ENCODE data around the gene CYP46A1.

Gene CYP46A1

GRCh38 chr14:99732436-99733210 lies 48.5 kb downstream of the CYP46A1 start:
- no peak for DNase-seq (ENCODE audit: low read depth)
- H3K4me3 ChIP-seq (ENCODE audit: control insufficient read depth, low read depth, low read length): no peak overlapping the region
- TF ChIP-seq CTCF (conservative IDR thresholded peaks at IDR 0.05; ENCODE audit: control insufficient read depth, insufficient read depth, low read depth, low read length): no peak

DNA sequence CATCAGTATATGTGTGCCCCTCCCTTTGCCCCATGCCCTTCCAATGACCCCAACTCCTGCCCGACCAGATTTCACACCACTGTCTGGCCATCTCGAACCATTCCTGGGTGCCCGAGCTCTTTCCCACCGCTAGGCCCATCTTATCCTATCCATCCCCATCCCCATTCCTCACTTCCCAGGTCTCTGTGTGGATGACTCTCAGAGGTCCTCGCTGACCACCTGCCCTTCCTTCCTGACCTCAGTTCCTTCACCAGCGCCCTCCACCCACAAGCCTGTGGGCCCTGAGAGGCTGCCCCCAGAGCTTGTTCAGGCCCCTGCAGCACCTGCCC lies 49.1 kb downstream of the CYP46A1 start:
- H3K4me3 ChIP-seq (ENCODE audit: control insufficient read depth, low read depth, low read length): no peak overlapping the region
- DNase-seq (ENCODE audit: low read depth): no peak
- no peak for TF ChIP-seq CTCF (conservative IDR thresholded peaks at IDR 0.05; ENCODE audit: control insufficient read depth, insufficient read depth, low read depth, low read length)

DNA sequence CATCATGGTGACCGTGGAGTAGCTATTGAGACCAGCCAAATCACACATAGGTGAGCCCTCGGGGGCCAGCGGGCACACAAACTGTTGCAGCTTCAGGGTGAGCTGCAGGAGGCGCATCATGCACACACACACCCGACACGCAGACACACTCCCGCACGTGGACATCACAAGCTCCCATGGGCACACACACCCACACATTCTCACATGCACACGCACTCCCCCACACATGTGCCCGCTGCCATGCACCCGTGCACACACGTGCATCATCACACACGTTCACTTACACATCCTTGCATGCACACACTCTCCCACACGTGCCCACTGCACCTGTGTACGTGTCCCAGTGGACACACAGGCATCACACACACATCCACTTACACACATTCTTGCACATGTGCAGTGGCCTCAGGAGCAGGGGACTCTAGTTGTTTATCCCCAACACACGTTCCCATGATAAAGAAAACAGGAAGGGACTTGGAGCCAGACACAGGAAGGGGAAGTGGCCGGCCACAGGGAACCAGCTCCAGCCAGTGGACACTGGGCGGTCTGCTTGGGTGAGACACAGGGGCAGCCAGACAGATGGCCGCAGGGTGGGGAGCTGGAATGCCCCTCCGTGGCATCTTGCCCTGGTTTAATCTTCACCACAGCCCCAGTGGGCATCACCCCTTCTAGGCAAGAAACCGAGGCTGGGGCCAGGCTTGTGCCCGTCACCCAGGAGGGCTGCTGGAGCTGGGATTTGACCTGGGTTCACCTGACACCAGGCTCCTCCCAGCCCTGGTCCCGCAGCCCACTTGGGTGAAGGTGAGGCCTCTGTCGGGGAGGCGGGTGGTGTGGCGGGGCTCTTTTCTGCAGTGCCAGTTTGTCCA lies 49.7 kb downstream of the CYP46A1 start:
- DNase-seq (ENCODE audit: low read depth): no peak
- no peak overlapping the region for H3K4me3 ChIP-seq (ENCODE audit: control insufficient read depth, low read depth, low read length)
- no peak for TF ChIP-seq CTCF (conservative IDR thresholded peaks at IDR 0.05; ENCODE audit: control insufficient read depth, insufficient read depth, low read depth, low read length)

GRCh38 chr14:99734406-99735051 lies 50.4 kb downstream of the CYP46A1 start:
- no peak for TF ChIP-seq CTCF (conservative IDR thresholded peaks at IDR 0.05; ENCODE audit: control insufficient read depth, insufficient read depth, low read depth, low read length)
- no peak for DNase-seq (ENCODE audit: low read depth)
- no peak overlapping the region for H3K4me3 ChIP-seq (ENCODE audit: control insufficient read depth, low read depth, low read length)

DNA sequence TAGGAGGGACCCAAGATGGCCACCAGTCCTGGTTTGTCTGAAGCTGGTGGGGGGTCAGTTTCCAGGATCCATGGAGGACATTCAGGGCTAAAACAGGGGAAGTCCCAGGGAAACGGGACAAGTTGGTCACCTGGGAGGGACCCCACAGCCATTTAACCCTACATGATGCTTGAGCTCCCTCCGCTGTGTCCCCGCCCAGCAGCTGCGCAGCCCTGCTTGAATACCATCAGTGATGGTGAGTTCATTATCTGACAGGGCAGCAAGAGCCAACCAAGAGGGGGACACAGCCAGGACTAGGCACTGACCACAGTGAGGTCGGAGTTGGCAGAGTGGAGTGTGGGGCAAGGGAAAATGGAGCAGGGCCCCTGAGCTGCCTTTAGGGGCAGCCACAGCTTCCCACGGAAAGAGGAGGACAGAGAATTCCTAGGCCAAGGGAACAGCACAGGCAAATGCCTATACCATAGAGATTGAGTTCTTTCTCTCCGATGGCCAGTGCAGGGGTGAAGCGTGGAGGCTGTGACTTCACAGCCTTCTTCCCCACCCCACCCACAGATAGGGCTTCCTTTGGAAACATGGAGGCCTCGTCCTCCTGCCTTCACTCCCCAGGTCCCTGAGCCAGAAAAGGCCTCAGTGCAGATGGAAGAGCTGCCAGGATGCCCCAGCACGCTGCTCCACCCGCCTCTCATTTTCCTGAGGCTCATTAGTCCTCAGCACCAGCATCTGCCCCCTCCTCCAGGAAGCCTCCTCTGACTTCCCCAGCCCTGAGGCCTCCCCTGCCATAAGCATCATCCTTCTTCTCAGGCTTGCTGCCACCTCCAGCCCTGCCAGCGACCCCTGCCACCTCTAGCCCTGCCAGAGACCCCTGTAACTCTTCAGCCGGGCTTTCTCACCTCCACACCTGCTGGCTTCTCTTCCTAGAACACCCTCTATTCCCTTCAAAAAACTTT lies 51.4 kb downstream of the CYP46A1 start:
- DNase-seq (ENCODE audit: low read depth): no peak
- no peak overlapping the region for H3K4me3 ChIP-seq (ENCODE audit: control insufficient read depth, low read depth, low read length)
- TF ChIP-seq CTCF (conservative IDR thresholded peaks at IDR 0.05; ENCODE audit: control insufficient read depth, insufficient read depth, low read depth, low read length): no peak

All from fibroblast of mammary gland (primary cell).